Urothelium cell line (cell line): Measurements from ENCODE around the gene SPNS1.
A peak's percentile ranks its signal among the peaks of the same experiment; 100 is the strongest.
"Not testable (repeated sequence)": the region's sequence is repeated elsewhere in the genome, so short reads cannot be mapped to it uniquely, and the experiment has no call there.

Experiments
- DNase-seq: peaks from one replicate; pipeline ENCODE4 v3.0.0; 2011; ENCODE audit warnings: low spot score, mixed read lengths
- FAIRE-seq: peaks from 2 replicates; lab custom pipeline; 2011; peaks lifted over from hg19 to GRCh38; lab: Jason Lieb, UNC

SPNS1 gene, protein sequence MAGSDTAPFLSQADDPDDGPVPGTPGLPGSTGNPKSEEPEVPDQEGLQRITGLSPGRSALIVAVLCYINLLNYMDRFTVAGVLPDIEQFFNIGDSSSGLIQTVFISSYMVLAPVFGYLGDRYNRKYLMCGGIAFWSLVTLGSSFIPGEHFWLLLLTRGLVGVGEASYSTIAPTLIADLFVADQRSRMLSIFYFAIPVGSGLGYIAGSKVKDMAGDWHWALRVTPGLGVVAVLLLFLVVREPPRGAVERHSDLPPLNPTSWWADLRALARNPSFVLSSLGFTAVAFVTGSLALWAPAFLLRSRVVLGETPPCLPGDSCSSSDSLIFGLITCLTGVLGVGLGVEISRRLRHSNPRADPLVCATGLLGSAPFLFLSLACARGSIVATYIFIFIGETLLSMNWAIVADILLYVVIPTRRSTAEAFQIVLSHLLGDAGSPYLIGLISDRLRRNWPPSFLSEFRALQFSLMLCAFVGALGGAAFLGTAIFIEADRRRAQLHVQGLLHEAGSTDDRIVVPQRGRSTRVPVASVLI

DNA sequence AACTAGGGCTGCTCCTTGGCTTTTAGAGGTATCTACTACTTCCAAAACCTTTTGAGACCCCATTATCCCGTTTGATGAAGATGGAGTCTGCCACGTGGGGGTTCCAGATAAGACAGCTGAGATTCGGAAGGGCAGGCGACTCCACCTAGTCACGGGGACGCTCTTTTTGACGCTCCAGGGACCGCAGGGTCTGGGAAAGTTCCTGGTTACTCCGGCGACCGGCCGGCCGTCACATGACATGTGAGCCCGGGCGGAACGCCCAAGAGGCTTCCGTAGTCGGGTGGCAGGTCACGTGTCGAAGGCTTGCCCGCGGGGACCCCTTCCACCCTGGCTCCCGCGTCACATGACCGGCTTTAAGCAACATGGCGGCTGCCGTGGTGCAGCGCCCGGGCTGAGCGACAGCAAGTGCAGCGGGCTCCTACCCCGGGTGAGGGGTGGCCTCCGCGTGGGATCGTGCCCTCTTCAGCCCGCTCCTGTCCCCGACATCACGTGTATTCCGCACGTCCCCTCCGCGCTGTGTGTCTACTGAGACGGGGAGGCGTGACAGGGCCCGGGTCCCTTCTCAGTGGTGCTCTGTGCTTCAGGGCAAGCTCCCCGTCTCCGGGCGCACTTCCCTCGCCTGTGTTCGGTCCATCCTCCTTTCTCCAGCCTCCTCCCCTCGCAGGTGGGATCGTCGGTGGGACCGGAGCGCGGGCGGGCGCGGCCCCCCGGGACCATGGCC lies at the start of gene SPNS1:
Gene SPNS1 (plus strand): TSS at position 342 of the 721 bp plus-strand sequence. CDS start 374 bp downstream, at position 716.
- DNase-seq (peak; percentile 95), FAIRE-seq (no peak)

DNA sequence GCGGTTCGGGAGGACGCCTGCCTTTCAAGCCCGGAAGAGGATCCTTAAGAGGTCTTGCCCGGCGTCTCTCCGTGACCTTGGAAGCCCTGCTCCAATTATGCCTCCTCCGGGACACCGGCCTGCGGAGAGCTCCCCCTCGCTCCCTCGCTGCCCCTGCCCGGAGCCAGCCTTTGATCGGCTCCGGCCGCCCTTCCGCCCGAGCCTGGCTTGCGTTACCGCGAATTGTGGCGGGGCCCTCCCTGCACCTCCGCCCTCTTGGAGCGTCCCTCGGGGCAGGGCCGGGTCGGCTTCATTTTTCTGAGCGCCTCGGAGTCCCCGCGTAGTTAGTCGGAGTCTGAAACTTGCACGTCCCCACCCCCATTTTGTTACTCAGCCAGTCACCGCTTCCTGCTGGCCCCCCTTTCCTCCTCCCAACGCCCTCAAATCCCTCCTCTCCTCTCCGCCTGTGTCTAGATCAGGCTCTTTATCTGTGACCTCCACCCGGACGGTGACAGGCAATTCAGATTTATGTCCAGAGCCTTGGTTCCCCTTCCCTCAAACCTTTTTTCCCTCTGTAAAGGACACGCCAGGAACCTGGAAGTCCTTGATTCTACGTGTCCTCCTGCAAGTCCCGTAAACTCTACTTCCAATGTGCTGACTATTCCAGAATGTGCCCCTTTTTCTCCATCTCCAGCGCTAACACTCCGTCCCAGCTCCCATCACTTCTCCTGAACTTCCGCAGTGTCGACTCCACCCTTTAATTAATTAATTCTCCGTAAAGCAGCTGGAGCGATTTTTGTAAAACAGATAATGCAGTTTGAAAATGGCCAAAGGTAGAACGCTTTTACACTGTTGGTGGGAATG lies 49.0 kb upstream of the SPNS1 start:
- DNase-seq (peak; percentile 63), FAIRE-seq (no peak)

DNA sequence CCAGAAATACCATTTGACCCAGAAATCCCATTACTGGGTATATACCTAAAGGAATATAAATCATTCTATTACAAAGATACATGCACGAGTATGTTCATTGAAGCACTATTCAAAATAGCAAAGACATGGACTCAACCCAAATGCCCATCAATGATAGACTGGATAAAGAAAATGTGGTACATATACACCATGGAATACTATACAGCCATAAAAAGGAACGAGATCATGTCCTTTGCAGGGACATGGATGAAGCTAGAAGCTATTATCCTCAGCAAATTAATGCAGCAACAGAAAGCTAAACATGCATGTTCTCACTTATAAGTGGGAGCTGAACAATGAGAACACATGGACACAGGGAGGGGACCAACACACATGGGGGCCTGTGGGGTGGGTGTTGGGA lies 48.3 kb upstream of the SPNS1 start:
- not testable (repeated sequence) for FAIRE-seq, DNase-seq

DNA sequence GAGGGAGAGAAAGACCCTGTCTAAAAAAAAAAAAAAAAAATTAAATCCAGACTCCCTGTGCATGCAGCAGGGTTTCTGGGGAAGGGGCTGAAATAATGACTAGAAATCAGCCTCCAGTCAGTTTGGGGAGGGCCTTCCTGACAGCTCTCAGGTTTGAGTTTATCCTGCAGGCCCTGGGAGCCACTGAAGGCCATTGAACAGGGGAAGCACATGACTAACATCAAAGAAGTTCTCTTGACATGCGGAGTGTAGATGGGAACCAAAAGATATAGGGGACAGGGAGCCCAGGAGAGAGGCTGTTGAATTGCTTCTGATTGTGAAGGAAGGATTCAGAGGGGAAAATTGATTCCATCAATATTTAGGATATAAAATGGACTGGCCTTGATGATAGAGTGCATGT lies 46.8 kb upstream of the SPNS1 start:
- no peak for DNase-seq
- FAIRE-seq = no peak

DNA sequence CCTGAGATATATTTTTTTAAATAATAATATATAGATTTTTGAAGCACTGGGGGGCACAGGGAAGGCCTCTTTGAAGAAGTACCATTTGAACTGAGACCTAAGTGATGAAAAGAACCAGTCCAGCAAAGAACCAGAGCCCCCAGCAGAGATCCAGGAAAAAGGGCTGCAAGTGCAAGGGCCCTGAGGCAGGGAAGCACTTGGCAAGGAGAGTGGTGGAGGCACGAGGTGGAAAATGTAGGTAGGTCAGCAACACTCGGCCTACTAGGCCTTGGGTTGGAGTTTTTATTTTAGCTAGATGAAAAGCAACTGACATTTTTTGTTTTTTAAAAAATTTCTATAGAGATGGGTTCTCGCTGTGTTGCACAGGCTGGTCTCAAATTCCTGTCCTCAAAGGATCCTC lies 44.4 kb upstream of the SPNS1 start:
- FAIRE-seq (no peak), DNase-seq (no peak)

DNA sequence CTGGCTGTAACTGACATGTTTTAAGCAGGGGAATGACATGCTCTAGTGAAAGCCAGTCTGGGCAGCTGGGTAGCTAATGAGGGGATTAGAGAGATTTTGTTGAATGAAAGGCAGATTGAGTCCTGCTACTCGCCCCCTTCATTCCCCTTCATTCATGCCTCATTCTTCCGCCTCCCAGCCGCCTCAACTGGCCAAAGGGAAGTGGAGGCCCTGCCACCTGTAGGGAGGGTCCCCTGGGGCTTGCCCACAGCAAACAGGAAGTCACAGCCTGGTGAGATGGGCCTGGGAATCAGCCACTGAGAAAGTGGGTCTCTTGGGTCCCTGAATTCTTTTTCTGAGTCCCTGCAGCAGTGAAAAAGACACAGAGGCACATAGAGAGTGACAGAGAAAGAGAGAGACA lies 43.9 kb upstream of the SPNS1 start:
- FAIRE-seq = no peak
- no peak for DNase-seq

DNA sequence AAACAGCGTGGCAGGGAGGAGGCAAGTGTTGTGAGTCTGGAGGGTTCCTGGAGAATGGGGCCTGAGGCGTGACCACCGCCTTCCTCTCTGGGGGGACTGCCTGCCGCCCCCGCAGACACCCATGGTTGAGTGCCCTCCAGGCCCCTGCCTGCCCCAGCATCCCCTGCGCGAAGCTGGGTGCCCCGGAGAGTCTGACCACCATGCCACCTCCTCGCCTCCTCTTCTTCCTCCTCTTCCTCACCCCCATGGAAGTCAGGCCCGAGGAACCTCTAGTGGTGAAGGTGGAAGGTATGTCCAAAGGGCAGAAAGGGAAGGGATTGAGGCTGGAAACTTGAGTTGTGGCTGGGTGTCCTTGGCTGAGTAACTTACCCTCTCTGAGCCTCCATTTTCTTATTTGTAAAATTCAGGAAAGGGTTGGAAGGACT lies 42.8 kb upstream of the SPNS1 start, which contains the start of gene CD19:
Gene CD19 (plus strand): TSS at position 171 of the 425 bp plus-strand sequence. CDS start 30 bp downstream, at position 201.
- DNase-seq = no peak
- no peak for FAIRE-seq

DNA sequence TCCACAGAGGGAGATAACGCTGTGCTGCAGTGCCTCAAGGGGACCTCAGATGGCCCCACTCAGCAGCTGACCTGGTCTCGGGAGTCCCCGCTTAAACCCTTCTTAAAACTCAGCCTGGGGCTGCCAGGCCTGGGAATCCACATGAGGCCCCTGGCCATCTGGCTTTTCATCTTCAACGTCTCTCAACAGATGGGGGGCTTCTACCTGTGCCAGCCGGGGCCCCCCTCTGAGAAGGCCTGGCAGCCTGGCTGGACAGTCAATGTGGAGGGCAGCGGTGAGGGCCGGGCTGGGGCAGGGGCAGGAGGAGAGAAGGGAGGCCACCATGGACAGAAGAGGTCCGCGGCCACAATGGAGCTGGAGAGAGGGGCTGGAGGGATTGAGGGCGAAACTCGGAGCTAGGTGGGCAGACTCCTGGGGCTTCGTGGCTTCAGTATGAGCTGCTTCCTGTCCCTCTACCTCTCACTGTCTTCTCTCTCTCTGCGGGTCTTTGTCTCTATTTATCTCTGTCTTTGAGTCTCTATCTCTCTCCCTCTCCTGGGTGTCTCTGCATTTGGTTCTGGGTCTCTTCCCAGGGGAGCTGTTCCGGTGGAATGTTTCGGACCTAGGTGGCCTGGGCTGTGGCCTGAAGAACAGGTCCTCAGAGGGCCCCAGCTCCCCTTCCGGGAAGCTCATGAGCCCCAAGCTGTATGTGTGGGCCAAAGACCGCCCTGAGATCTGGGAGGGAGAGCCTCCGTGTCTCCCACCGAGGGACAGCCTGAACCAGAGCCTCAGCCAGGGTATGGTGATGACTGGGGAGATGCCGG lies 42.0 kb upstream of the SPNS1 start:
- DNase-seq (no peak), FAIRE-seq (no peak)

DNA sequence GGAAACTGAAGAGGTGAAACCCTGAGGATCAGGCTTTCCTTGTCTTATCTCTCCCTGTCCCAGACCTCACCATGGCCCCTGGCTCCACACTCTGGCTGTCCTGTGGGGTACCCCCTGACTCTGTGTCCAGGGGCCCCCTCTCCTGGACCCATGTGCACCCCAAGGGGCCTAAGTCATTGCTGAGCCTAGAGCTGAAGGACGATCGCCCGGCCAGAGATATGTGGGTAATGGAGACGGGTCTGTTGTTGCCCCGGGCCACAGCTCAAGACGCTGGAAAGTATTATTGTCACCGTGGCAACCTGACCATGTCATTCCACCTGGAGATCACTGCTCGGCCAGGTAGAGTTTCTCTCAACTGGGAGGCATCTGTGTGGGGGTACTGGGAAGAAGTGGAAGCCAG lies 41.4 kb upstream of the SPNS1 start:
- FAIRE-seq = no peak
- no peak for DNase-seq

DNA sequence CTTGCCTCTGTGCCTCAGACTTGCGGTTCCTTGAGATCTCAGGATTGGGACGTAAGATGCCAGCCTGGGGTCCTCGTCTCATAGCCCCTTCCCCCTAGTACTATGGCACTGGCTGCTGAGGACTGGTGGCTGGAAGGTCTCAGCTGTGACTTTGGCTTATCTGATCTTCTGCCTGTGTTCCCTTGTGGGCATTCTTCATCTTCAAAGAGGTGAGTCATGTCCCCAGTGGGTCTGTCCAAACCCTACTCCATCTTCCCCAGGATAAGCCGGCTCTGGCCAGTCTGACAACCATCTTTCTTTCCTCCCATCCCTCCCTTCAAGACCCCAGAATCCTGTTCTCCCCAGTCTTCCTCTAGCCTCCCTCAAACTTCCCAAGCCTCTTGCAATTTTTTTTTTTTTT lies 39.2 kb upstream of the SPNS1 start:
- DNase-seq (no peak), FAIRE-seq (no peak)

DNA sequence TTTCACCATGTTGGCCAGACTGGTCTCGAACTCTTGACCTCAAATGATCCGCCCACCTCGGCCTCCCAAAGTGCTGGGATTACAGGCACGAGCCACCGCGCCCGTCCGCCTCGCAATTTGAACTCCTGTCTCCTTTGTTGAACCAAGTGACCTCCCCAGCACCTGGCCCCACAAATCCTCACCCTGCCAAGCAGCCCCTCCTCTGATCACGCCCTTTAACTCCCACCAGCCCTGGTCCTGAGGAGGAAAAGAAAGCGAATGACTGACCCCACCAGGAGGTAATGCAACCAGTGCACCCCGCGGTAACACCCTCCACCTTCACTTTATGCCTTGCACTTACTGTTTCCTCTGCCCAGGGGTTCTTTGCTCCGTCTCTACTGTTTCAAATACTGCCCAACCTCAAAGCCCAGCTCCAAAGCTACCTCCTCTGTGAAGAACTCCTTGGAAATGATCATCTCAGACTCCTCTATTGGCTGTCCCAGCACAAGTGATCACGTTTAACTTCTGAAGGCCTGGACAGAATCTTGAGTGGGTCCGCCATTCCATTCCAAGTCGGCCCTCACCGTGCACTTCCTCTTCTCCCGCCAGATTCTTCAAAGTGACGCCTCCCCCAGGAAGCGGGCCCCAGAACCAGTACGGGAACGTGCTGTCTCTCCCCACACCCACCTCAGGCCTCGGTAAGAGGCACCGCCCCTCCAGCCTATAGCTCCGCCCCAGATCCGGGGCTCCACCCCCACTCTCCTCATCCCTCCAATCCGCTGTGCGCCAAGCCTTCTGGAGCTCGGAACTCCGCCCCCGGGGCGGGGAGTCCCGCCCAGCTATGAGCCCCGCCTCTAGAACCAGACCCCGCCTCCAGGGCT lies 38.4 kb upstream of the SPNS1 start:
- FAIRE-seq (no peak), DNase-seq (peak; percentile 20)

DNA sequence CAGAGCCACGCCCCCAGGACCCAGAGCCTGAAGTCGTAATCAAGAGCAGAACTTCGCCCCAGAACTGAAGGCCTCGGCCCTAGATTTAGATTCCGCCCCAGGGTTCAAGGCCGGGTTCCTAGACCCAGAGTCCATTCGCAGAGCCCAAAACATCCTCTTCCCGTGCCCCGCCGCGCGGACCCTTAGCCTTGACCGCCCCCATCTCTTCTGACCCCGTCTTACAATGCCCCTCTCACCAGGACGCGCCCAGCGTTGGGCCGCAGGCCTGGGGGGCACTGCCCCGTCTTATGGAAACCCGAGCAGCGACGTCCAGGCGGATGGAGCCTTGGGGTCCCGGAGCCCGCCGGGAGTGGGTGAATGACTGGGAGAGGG lies 37.8 kb upstream of the SPNS1 start:
- FAIRE-seq (no peak), DNase-seq (no peak)

DNA sequence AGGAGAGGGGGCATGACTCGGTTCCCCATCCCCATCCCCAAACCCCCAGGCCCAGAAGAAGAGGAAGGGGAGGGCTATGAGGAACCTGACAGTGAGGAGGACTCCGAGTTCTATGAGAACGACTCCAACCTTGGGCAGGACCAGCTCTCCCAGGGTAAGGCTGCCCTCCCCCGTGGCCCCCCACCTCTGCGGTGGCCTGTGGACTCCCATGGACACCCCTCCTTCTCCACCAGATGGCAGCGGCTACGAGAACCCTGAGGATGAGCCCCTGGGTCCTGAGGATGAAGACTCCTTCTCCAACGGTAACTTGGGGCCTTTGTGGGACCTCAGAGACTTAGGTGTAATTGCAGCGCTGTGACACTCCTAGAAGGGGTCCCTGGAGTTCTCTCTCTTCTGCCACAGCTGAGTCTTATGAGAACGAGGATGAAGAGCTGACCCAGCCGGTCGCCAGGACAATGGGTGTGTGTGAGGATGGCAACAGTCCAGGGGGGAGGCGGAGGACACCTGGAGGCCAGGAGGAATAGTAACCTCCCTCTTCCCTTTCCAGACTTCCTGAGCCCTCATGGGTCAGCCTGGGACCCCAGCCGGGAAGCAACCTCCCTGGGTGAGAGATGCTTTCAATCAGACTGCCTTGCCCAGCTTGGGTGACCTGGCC lies 37.2 kb upstream of the SPNS1 start:
- DNase-seq (no peak), FAIRE-seq (no peak)

DNA sequence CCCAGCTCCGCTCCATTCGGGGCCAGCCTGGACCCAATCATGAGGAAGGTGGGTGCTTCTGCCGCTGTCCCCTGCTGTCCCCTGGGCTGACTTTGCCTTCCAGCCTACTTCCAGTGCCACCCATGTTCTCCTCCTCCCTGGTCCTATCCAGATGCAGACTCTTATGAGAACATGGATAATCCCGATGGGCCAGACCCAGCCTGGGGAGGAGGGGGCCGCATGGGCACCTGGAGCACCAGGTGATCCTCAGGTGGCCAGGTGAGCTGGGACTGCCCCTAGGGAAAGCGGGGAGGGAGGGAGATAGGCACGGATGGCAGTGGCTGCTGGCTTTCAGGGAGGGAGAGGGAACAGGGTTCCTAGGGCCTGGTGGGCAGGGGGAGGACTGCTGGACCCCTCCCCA lies 35.9 kb upstream of the SPNS1 start:
- FAIRE-seq = no peak
- DNase-seq = no peak

DNA sequence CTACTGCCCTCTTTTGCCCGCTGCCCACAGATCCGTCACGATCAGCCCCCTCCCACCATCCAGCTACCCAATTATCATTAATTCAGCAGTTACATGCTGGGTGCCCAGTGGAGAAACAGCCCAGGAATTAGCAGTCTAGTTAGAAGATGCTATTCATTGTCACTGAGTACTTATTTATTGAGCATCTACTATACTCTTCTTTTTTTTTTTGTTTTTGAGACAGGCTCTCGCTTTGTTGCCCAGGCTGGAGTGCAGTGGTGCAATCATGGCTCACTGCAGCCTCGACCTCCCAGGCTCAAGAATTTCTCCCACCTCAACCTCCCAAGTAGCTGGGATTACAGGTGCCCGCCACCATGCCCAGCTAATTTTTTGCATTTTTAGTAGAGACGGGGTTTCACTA lies 34.8 kb upstream of the SPNS1 start:
- not testable (repeated sequence) for FAIRE-seq, DNase-seq

DNA sequence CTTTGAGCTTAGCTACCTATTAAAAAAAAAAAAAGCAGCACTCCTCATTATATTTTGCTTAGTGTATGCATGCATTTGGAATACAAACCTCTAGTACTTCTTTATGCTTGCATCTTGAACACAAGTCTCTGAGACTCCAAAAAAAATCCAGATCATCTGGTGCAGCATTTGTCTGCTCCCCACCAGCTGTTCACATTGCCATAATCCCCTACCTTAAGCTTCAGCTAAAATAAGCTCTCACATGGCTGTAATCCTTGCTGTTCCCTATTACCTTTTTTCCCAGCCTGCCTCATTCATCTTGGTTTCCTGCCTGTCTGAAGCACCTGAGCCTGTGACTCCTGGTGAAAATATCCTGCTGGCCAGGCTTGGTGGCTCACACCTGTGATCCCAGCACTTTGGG lies 31.3 kb upstream of the SPNS1 start:
- no peak for FAIRE-seq

DNA sequence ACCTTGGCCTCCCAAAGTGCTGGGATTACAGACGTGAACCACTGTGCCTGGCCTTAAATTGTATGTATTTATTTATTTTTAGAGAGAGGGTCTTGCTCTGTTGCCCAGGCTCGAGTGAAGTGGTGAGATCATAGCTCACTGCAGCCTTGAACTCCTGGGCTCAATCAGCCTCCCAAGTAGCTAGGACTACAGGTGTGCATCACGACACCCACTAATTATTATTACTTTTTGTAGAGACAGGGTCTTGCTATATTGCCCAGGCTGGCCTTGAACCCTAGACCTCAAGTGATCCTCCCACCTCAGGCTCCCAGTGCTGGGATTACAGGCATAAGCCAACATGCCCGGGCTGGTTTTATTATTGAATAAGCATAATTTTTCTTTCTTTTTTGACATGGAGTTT lies 27.9 kb upstream of the SPNS1 start:
- no peak for DNase-seq
- FAIRE-seq = no peak

More for the DNA sequence above, 31.3 kb upstream of the SPNS1 start:
- DNase-seq = no peak

DNA sequence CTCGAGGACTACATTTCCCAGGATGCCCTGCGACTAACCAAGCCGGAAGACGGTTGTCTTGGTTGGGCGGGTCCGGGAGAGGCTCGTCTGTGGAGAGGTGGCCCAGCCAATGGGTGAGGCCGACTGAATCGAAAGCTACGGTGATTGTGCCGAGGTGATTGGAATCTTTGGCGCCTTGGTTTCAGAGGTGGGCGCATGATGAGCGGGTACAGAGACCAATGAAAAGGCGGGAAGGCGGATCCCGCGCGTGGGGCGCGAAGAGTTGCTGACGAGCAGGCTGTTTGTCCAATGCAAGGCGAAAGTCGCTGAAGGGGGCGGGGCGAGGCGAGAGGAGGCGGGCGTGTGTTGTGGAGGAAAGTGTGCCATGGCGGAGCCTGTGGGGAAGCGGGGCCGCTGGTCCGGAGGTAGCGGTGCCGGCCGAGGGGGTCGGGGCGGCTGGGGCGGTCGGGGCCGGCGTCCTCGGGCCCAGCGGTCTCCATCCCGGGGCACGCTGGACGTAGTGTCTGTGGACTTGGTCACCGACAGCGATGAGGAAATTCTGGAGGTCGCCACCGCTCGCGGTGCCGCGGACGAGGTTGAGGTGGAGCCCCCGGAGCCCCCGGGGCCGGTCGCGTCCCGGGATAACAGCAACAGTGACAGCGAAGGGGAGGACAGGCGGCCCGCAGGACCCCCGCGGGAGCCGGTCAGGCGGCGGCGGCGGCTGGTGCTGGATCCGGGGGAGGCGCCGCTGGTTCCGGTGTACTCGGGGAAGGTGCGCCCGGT lies 23.7 kb upstream of the SPNS1 start, which contains the start of gene NFATC2IP:
Gene NFATC2IP (plus strand): TSS at position 290 of the 762 bp plus-strand sequence. CDS start 75 bp downstream, at position 365.
- FAIRE-seq (peak; percentile 42), DNase-seq (peak; percentile 96)
